ENCODE results near the gene OPTN.
"Not testable (repeated sequence)": the region's sequence is repeated elsewhere in the genome, so short reads cannot be mapped to it uniquely, and the experiment has no call there.

OPTN gene

DNA sequence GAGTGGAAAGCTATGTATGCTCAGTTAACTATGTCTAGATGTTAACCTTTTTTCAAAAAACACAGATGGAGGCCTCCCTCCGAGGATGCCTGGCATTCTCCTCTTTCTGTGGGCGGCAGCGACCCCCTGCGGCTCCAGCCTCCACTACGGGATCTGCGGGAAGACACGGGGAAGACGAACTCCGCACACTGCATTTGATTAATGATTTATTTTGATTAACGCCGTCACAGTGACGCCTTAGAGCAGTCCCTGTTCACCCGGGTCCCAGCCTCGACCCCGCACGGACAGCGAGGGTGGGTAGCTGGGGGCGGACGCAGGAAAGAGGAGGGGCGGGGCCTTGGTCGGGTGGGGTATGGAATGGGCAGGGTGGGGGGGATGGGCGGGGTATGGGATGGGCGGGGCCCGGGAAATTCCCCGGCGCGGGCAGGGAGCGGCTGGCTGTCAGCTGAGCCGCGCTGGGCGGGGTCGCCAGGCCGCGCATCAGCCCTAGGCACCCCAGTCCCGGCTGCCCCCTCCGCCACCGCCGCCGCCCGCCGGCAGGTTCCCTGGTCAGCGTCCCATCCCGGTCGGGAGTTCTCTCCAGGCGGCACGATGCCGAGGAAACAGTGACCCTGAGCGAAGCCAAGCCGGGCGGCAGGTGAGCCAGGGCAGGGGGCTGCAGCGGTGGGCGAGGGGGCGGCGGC, at the start of gene OPTN:
Gene OPTN (plus strand): TSS at position 498 of the 683 bp plus-strand sequence. CDS start 8,960 bp downstream, outside the sequence.
- peak; percentile 84 for ATAC-seq
- peak within 1 kb of the TSS; percentile 60 to 88 for H3K27ac Mint-ChIP-seq
- no peaks in the 10 kb centered on the region for H3K27me3 Mint-ChIP-seq
- no peaks in the 10 kb centered on the region for H3K9me3 Mint-ChIP-seq
- DNase-seq, result peak; percentile 76 to 79
- H3K4me3 Mint-ChIP-seq, result peak within 1 kb of the TSS; percentile 81 to 92
- H3K4me1 Mint-ChIP-seq, result peaks cover 30% of the 10 kb centered on the region

DNA sequence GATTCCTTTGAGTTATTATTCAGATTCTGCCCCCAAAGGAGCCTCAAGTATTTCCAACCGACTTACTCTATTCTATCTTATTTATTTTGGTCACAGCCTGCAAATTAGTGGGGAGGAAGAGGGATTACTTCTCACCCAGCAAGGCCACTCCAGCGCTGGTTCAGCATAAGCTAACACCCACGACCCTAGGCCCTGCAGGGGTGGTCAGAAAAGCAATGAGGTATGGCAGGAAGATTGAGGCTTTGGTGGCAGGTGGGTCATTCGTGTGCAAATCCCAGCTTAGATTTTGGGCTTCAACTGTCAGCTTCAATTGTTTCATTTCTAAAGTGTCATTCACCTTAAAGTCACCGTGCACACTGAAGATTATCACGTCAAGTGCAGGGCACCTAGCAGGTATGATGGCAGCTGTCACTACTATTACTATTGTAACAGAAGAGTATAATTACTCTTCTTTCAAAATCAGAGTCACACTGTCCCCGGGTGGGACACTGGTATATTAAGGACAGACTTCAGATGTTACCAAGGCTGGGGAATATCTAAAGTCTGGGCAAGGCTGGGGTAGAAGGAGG, 48.8 kb upstream of the OPTN start:
- ATAC-seq, result no peak
- Mint-ChIP-seq H3K27me3 (peaks cover 22% of the 10 kb centered on the region), H3K4me3 (no peak overlapping the region), H3K4me1 (no peaks in the 10 kb centered on the region), H3K9me3 (no peaks in the 10 kb centered on the region), H3K27ac (no peak overlapping the region)
- no peak for DNase-seq

DNA sequence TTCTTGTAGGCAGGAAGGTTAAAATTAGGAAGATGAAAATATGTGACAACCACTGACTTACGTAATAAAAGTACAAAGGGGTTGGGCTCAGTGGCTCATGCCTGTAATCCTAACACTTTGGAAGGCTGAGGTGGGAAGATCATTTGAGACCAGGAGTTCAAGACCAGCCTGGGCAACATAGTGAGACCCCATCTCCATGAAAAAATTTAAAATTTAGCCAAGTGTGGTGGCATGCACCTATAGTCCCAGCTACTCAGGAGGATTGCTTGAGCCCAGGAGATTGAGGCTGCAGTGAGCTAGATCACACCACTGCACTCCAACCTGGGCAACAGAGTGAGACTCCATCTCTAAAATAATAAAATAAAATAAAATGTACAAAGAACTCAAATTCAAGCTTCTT, 46.8 kb upstream of the OPTN start:
- H3K27ac Mint-ChIP-seq, H3K4me3 Mint-ChIP-seq, H3K9me3 Mint-ChIP-seq, H3K4me1 Mint-ChIP-seq, DNase-seq, ATAC-seq: not testable (repeated sequence)
- H3K27me3 Mint-ChIP-seq, result peaks cover 22% of the 10 kb centered on the region

DNA sequence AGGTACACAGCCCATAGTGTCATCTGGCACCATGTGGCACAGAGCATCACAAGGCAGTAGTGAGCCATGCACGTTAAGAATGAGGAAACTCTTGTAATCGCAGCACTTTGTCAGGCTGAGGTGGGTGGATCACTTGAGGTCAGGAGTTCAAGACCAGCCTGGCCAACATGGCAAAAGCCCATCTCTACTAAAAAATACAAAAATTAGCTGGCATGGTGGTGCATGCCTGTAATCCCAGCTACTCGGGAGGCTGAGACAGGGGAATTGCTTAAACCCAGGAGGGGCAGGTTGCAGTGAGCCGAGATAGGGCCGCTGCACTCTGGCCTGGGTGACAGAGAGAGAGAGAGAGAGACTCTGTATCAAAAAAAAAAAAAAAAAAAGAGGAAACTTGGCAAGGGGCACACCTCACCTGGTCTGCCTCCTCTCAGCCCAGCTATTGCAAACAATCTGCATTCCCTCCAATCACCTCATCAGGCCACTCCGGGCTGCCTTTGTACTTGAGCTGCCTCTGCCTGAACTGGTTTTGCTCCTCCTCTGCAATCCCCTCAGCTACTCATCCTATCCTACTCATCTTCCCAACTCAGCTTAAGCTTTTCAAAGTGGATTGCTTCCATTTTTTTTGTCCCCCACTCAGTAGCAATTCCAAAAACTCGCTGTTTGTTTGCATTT, 46.0 kb upstream of the OPTN start:
- Mint-ChIP-seq H3K4me3 (no peak overlapping the region), H3K27me3 (peaks cover 22% of the 10 kb centered on the region)
- no peak for ATAC-seq

DNA sequence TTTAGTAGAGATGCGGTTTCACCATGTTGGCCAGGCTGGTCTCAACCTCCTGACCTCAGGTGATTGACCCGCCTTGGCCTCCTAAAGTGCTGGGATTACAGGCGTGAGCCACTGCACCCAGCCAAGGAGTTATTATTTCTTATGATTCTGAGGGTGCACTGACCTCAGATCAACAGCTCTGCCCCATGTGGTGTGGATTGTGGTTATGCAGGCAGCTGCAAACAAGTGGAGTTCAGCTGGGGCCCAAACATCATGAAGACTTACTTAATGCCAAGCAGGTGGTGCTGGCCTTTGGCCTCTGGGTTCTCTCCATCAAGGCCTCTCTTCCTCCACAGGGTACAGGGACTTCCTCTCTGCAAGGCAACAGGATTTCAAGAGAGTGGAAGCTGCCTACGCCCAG, 45.1 kb upstream of the OPTN start:
- H3K27ac Mint-ChIP-seq, result peak overlapping the region in 1 of 2 donors; percentile 27
- no peaks in the 10 kb centered on the region for H3K4me1 Mint-ChIP-seq
- no peak for DNase-seq
- H3K4me3 Mint-ChIP-seq, result no peak overlapping the region
- H3K9me3 Mint-ChIP-seq, result no peaks in the 10 kb centered on the region
- H3K27me3 Mint-ChIP-seq, result peaks cover 23% of the 10 kb centered on the region
- ATAC-seq, result no peak

More for the DNA sequence above, 46.0 kb upstream of the OPTN start:
- H3K9me3 Mint-ChIP-seq, result no peaks in the 10 kb centered on the region
- H3K27ac Mint-ChIP-seq, result no peak overlapping the region
- DNase-seq, result no peak
- H3K4me1 Mint-ChIP-seq, result no peaks in the 10 kb centered on the region

- no peaks in the 10 kb centered on the region for H3K9me3 Mint-ChIP-seq
- no peaks in the 10 kb centered on the region for H3K4me1 Mint-ChIP-seq
- no peak overlapping the region for H3K4me3 Mint-ChIP-seq
- peak overlapping the region in 1 of 2 donors; percentile 29 for H3K27ac Mint-ChIP-seq
- DNase-seq (no peak), ATAC-seq (no peak)
- peaks cover 29% of the 10 kb centered on the region for H3K27me3 Mint-ChIP-seq
These were observed 43.4 kb upstream of the OPTN start for GRCh38 chr10:13056456-13057077.

DNA sequence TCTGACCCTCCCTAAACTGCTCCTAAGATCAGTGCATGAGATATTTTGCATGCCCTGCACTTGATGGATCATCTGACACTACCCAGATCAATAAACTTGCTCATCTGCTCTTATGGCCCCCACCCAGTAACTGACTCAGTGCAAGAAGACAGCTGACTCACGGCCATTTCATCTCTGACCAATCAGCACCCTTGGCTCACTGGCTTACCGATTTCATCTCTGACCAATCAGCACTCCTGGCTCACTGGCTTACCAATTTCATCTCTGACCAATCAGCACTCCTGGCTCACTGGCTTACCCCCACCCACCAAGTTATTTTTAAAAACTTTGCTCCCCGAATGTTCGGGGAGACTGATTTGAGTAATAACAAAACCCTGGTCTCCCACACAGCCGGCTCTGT, 37.2 kb upstream of the OPTN start:
- ATAC-seq, result no peak
- peaks cover 0 to 7% of the 10 kb centered on the region in 2 donors for H3K9me3 Mint-ChIP-seq

GRCh38 chr10:13066527-13066926, 33.4 kb upstream of the OPTN start:
- no peak for DNase-seq
- H3K27ac Mint-ChIP-seq, result no peak overlapping the region
- no peak for ATAC-seq
- no peaks in the 10 kb centered on the region for H3K4me1 Mint-ChIP-seq
- H3K27me3 Mint-ChIP-seq, result peaks cover 12% of the 10 kb centered on the region
- H3K4me3 Mint-ChIP-seq, result no peak overlapping the region
- H3K9me3 Mint-ChIP-seq, result peaks cover 0 to 7% of the 10 kb centered on the region in 2 donors

More for the DNA sequence above, 37.2 kb upstream of the OPTN start:
- peak overlapping the region in 1 of 2 donors; percentile 48 for H3K27ac Mint-ChIP-seq
- no peaks in the 10 kb centered on the region for H3K4me1 Mint-ChIP-seq
- H3K4me3 Mint-ChIP-seq, result no peak overlapping the region
- peaks cover 25% of the 10 kb centered on the region for H3K27me3 Mint-ChIP-seq
- no peak for DNase-seq

DNA sequence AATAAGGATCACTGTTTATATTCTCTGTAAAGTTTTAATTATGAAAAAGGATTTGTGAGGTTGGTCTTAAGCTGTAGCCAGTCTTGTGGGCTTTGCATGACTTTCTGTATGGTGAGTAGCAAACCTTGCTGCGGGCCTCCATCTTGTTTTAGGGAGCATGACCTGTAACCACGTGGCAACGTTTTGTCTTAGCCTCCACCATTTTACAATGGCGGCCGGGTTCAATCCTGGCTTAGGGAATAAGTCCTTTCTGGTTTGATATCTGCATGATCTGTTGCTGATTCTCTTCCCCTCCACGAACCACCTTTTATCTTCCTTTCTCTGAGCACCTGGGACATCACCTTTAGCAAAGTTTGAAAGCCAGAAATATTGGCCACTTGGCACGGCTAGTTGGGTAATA, 32.5 kb upstream of the OPTN start:
- ATAC-seq, result no peak
- H3K4me3 Mint-ChIP-seq, result no peak overlapping the region
- H3K27me3 Mint-ChIP-seq, result peaks cover 8% of the 10 kb centered on the region
- no peak for DNase-seq
- H3K27ac Mint-ChIP-seq, result no peak overlapping the region
- peaks cover 0 to 7% of the 10 kb centered on the region in 2 donors for H3K9me3 Mint-ChIP-seq
- H3K4me1 Mint-ChIP-seq, result no peaks in the 10 kb centered on the region

DNA sequence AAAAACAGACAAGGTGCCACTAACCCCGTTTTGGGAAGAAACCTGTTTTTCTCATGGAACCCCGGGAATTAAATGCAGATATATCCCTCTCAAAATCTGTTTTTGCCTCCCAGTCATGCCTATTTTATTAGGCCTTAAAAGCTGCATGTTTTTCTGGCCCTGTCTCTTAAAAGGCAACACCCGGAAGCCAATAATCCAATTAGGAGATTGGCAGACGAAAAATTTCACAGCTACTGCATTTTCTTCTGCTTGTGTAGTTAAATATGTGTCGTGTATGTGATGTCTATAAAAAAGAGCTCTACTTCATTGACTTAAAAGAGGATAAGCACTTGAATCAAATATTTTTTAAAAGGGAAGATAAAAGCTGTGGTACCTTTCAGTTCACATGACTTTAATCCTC, 31.9 kb upstream of the OPTN start:
- Mint-ChIP-seq H3K4me3 (no peak overlapping the region), H3K27ac (no peak overlapping the region), H3K9me3 (peaks cover 0 to 5% of the 10 kb centered on the region in 2 donors), H3K4me1 (no peaks in the 10 kb centered on the region), H3K27me3 (peaks cover 15% of the 10 kb centered on the region)
- DNase-seq (no peak), ATAC-seq (no peak)

DNA sequence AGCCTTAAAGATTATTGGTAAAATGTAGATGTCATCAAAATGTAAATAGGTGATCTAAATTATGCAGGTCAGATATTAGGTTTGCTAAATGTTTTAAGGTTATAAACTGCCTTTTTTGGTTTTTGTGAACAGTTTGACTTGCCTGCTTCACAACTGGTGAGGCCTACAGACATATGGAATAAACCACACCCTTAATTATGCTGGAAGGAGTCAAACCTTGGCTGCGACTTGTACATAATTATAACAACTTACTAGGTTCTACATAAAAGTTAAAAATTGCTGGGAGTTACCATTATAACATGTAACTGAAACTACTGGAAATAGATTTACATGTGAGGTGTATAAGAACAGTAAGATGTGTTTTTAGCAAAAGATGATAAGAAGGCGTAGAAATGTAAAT, 31.5 kb upstream of the OPTN start:
- H3K4me1 Mint-ChIP-seq, result no peaks in the 10 kb centered on the region
- ATAC-seq (no peak), DNase-seq (no peak)
- peaks cover 0 to under 1% of the 10 kb centered on the region in 2 donors for H3K9me3 Mint-ChIP-seq
- H3K27ac Mint-ChIP-seq, result no peak overlapping the region
- H3K27me3 Mint-ChIP-seq, result peaks cover 14% of the 10 kb centered on the region
- H3K4me3 Mint-ChIP-seq, result no peak overlapping the region

GRCh38 chr10:13072339-13072738, 27.6 kb upstream of the OPTN start:
- Mint-ChIP-seq H3K4me3 (no peak overlapping the region), H3K27ac (no peak overlapping the region), H3K27me3 (peaks cover 35% of the 10 kb centered on the region), H3K4me1 (no peaks in the 10 kb centered on the region), H3K9me3 (no peaks in the 10 kb centered on the region)
- DNase-seq (no peak), ATAC-seq (no peak)

GRCh38 chr10:13074563-13075451, 25.2 kb upstream of the OPTN start:
- H3K4me3 Mint-ChIP-seq, result no peak overlapping the region
- peak; percentile 47 to 62 for DNase-seq
- H3K27me3 Mint-ChIP-seq, result peaks cover 35% of the 10 kb centered on the region
- H3K27ac Mint-ChIP-seq, result no peak overlapping the region
- no peaks in the 10 kb centered on the region for H3K4me1 Mint-ChIP-seq
- H3K9me3 Mint-ChIP-seq, result peaks cover 4 to 13% of the 10 kb centered on the region in 2 donors
- peak; percentile 79 for ATAC-seq

DNA sequence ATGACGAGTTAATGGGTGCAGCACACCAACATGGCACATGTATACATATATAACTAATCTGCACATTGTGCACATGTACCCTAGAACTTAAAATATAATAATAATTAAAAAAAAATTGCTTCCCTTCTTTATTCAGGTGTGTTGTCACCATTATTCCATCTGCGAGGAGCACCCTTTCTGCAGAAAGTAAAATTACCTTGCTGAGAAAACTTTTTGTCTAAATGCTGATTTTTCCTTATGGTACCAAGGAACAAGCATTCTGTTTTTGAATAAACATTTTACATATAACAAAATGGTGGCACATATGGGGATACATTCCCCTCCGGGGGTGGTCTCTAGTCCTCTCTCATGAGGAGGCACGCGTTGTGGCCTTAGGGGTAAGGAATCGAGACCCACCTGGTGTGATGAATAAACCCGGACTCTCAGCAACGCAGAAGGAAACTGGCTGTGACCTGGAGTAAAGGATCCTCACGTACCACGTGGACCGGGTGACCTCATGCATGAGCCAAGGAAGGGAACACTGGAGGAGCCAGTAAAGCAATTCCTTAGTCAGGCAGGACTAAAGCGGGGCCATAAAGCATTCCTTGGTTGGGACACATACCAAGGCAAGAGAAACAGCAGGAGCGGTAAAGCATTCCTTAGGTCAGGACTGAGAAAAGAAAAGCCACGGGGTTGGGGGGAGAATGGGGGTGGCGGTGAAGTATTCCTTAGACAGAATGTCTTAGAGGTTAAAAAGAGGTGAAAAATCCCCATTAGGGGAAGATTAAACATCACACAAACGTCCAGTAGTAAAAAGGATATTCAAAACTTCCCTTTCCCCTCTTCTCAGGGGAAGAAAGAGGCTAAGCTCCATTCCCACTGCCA, 20.8 kb upstream of the OPTN start:
- Mint-ChIP-seq H3K27ac (no peak overlapping the region), H3K4me3 (no peak overlapping the region), H3K4me1 (no peaks in the 10 kb centered on the region), H3K9me3 (peaks cover 23 to 43% of the 10 kb centered on the region in 2 donors), H3K27me3 (peaks cover 27% of the 10 kb centered on the region)
- DNase-seq (no peak), ATAC-seq (no peak)
